ENCODE results near the gene ATP6V0A4.
A peak's percentile ranks its signal among the peaks of the same experiment; 100 is the strongest.
"Not testable (repeated sequence)": the region's sequence is repeated elsewhere in the genome, so short reads cannot be mapped to it uniquely, and the experiment has no call there.

Gene ATP6V0A4

GRCh38 chr7:138802706-138803105 is 4.7 kb upstream of the ATP6V0A4 start:
- no peak for DNase-seq (ENCODE audit: low read depth in 2 of 2)

DNA sequence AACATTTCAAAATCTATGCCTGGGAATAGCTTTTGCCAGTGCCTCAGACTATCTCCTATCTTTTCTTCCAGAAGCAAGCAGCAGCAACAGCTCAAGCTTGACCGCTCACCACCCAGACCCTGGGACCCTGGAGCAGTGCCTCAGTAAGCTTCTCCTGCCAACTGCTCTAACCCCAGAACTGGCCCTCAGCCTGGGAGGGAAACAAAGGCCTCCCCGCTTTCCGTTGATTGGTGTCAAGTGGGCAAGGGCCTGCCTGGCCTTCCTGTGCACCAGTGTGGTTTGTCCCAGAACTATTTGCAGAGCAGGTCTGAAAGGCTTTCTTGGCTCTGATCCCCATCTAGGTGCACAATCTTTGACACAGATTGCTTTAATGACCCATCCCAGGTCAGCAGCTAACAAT is 3.3 kb upstream of the ATP6V0A4 start:
- no peak for DNase-seq (ENCODE audit: low read depth in 2 of 2)

DNA sequence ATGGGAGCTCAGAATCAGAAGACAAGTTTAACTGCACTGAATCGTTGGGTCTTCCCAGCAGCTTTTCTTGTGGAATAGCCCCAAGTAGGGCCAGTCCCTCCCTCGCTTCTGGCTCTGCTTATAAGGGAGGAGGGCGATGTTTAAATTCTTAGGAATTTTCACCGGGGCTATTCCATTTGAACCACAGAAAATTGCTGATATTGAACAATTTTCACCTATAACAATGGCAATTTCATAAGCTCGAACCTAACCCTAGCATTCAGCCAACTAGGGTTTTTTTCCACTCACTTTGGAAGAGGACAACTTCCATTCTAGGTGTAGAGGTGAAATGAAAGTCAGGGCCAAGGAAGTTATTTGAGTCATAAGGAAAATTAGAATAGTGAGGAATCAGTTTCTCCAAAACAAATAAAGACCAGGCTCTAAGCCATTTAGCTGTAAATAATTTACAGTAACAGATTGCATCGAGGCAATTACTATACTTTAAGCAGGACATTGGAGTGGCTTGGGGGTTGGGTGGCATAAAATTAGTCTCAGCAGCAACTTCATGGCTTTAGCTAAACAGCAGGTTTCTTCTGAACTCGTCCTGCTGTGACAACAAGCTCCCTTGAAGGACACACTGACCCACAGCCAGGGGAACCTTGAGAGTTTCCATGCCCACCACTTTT is 1.5 kb upstream of the ATP6V0A4 start:
- DNase-seq (ENCODE audit: low read depth in 2 of 2): no peak

DNA sequence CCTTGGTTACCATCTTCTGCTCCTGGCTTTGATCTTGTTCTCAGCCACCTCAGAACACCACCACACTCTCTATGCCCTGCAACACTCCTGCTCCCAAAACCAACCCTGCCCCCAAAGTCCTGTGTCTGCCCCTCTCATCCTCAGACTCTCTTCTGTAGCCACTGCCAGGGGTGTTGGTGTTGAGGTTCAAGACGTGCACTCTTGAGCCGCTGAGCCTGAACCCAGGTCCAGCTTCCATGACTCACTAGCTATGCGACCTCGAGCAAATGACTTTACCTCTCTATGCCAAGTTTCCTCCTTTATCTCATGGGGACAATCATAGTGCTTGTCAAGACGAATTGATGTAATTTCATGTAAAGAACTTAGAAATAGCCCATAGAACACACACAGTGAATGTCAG is 840 bp upstream of the ATP6V0A4 start:
- no peak for DNase-seq (ENCODE audit: low read depth in 2 of 2)

GRCh38 chr7:138797046-138797445 is 950 bp downstream of the ATP6V0A4 start:
- DNase-seq (ENCODE audit: low read depth in 2 of 2): not testable (repeated sequence)

GRCh38 chr7:138796038-138796615 is 1.9 kb downstream of the ATP6V0A4 start:
- no peak for DNase-seq (ENCODE audit: low read depth in 2 of 2)

DNA sequence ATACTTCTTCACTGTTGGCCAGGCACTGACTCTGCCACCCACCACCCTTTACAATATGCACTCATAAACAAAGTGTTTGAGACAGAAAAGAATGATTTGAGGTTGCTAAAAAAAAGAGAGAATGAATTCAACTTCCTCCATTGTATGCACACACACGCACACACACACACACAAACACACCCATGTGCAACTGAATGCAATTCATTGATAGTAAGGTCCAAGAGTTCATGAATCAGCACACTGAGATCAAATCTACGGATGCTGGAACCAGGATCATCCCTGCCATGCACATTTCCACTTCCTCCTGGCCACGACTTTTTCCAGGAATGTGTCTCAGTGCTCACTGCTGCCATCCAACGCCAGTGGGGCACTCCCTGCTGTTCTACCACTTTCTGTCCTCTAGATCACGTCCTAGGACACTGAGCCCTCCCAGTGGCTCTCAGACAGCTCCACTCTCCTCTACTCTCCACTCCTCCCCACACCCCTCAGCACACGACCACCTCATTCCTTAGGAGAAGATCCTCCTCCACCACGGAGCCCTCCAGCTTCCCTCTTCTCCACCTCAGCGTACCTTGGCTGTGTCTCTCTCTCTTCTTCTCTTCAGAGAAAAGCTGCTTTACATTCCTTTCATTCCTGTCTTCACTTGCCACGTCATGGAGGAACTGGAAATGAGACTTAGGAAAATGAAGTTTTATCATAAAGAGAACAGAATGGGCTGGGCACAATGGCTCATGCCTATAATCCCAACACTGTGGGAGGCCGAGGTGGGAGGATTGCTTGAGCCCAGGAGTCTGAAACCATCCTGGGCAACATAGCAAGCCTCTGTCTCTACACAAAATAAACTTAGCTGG is 12.2 kb downstream of the ATP6V0A4 start:
- no peak for DNase-seq (ENCODE audit: low read depth in 2 of 2)

- no peak for DNase-seq (ENCODE audit: low read depth in 2 of 2)
Observed at GRCh38 chr7:138784692-138785091, 13.3 kb downstream of the ATP6V0A4 start.

GRCh38 chr7:138781004-138781403 is 17.0 kb downstream of the ATP6V0A4 start:
- no peak for DNase-seq (ENCODE audit: low read depth in 2 of 2)

GRCh38 chr7:138776166-138776833 is 21.7 kb downstream of the ATP6V0A4 start:
- DNase-seq (ENCODE audit: low read depth in 2 of 2): no peak

- no peak for DNase-seq (ENCODE audit: low read depth in 2 of 2)
Observed at GRCh38 chr7:138773817-138774216, 24.2 kb downstream of the ATP6V0A4 start.

DNA sequence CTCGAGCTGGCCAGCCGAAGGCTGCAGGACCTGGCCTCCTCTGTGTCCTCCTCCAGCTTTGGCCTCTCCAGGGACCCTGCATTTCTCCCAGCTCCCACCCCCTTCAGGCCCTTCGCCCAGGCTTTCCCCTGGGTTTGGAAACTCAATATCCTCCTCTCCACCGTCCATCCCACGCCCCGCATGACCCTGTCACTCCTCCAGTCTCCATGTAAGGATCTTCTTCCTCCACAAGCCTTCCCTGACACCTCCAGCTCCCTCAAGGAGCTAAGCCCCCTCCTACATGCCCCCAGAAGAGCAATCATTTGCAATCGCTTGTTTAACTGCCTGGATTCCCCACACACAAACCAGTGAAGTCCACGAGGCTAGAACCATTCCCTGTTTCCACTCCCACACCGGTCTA is 24.8 kb downstream of the ATP6V0A4 start:
- no peak for DNase-seq (ENCODE audit: low read depth in 2 of 2)

DNA sequence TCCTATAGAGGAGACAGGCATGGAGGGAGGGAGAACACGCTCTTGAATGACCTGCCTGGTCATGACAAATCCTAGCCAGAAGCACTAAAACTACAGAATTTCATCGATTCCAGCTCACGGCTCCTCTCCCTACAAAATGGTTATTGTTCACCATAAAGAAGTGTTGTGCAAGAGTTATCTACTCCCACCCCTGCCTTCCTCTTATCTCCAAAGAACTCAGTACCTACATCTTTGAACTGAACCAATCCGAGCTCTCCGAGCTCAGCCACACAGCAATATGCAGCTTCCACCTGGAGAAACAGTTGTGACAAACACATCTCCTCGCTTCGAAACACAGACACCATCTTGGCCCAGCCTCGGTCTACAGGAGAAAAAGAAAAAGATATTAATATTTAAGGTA is 27.1 kb downstream of the ATP6V0A4 start:
- no peak for DNase-seq (ENCODE audit: low read depth in 2 of 2)

DNA sequence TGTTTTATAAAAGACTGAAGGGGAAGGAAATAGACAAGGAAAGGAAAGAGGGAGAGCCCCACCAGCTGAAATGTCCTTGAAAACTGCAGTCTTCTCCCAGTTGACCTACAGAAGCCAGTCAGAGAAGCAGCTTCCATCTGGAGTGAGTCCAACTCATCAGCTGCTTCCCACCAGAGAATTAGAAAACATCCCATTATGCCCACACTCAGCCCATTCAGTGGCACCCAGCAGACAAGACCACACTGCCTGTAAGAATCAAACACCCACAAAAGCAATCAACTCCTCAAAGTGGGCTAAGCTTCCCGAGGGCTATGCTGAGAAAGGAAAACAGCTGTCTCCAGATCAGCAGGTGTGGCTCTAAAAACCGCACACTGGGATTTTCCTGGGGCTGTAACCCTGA is 29.8 kb downstream of the ATP6V0A4 start:
- no peak for DNase-seq (ENCODE audit: low read depth in 2 of 2)

DNA sequence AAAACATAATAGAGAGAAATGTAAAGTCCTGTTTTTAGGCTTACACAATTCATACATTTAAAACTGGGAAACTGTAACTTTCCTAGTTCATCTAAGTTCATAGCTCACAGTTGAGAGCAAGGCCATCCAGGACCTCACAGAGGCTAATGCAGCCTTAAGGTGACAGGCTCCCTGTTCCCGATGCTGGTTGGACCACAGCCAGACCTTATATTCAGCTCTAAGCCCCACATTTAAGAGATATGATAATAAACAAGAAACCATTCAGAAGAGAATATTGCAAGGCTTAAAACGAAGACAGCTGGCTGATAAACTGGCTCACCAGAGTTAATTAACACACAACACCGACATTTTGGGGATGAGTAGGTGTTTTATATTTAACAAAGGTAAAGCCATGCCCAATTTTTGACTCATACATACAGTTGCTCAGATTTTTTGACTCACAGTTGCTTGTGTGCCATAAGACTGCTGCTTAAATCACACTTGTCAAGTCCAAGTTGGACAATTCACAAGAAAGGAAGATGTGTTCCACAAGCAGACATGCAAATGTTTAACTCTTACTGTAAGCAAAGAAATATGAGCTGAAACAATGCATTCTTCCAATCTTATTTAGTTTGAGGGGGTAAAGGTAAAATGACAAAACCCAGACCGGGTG is 41.3 kb downstream of the ATP6V0A4 start:
- DNase-seq (ENCODE audit: low read depth in 2 of 2): no peak

DNA sequence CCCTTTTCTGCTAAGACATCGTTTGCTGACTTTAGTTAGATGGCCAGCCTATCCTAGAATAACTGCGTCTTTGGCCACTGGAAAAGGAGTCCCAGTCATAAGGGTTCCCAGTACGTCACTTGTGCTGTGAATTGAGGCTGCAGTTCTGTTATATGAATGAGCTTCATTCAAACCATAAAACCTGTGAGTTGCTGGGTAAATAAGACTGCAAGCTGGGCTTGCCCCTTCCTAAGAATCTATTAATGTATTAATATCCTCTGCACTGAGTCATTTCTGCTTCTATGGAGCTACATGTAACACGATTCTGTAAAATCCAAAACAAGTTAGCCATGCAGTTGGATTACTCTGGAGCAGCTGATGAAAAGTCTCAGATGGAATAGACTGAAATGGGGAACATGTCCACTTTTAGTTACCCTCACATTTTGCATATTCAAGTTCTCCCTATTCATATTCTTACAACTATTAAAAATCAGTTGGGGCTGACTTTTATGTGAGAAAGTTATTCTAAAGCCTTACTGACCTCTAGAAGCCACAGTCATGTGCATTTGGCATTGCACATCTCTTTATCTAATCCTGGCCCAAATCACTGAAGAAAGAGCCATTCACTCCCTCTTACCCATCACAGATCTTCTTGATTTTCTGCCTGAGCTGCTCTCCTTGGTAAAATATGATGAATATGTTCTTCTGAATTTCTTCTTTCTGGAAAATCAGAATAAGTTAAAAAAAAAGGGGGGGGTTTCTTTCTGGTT is 42.0 kb downstream of the ATP6V0A4 start:
- no peak for DNase-seq (ENCODE audit: low read depth in 2 of 2)

GRCh38 chr7:138755331-138755747 is 42.7 kb downstream of the ATP6V0A4 start:
- DNase-seq (ENCODE audit: low read depth in 2 of 2): no peak

- no peak for DNase-seq (ENCODE audit: low read depth in 2 of 2)
Observed at GRCh38 chr7:138753610-138754009, 44.4 kb downstream of the ATP6V0A4 start.

- no peak for DNase-seq (ENCODE audit: low read depth in 2 of 2)
Observed at GRCh38 chr7:138753150-138753518, 44.9 kb downstream of the ATP6V0A4 start.

DNA sequence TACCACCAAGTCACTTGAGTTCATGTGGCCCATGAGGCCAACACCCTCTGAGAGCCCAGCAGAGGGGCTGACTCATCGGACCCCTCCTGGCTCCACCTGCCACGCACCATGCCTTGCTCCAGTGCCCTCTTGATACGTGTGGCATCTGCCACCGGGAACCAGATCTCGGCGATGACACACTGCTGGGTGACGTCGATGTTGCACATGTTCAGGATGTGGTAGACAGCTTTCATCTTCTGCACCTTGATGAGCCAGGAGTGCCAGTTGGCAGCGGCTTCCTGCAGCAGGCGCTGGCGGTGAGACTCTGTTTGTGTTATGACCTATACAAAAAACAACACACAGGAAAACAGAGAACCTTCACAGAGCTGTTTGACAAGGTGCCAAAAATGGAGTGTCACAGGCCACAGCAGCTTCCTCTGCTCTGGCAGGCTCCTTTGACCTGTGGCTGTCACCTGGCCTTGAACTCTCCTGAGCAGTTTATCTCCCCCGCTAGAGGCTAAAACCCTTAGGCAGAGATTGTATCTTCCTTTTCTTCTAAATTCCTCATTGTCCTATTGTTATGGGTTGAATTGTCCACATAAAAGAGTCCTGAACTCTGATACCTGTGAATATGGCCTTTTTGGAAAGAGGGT is 45.4 kb downstream of the ATP6V0A4 start:
- peak; percentile 78 to 88 for DNase-seq (ENCODE audit: low read depth in 2 of 2)
